ENCODE results near the gene CIROP. TPM values are rescaled to one million over a fixed set of nuclear protein-coding genes. Genes with fewer than 3 reads are reported as not detected.
A peak's percentile ranks its signal among the peaks of the same experiment; 100 is the strongest.

The CIROP gene
- total and polyA plus RNA-seq, 9 of the 15 experiments (the other 6 are each of a cell fraction or from before 2014, with no cell fraction given) = not detected

GRCh38 chr14:23153851-23154796 lies 49.3 kb upstream of the CIROP start (continued):
- TF ChIP-seq ZNF79 (CRISPR knock-in tag; IDR thresholded peaks at IDR 0.05; ENCODE audit: low read depth) = no peak
- no peak for TF ChIP-seq KLF10 (CRISPR knock-in tag; IDR thresholded peaks at IDR 0.05)
- TF ChIP-seq IRF9 (tag; IDR thresholded peaks at IDR 0.05) = 0 out of 2 replicates have a peak, but pooled peaks have one; percentile 15
- TF ChIP-seq POLR3A (IDR thresholded peaks at IDR 0.05; ENCODE audit: borderline replicate concordance, extremely low read depth, insufficient read depth, insufficient read length) = no peak
- no peak for TF ChIP-seq GABPB1 (CRISPR knock-in tag; IDR thresholded peaks at IDR 0.05)
- TF ChIP-seq ZNF512 (tag; IDR thresholded peaks at IDR 0.05) = peak; percentile 75
- no peak for TF ChIP-seq NCOA2 (IDR thresholded peaks at IDR 0.05; ENCODE audit: partially characterized antibody in 2 of 2)
- TF ChIP-seq ATF6 (CRISPR knock-in tag; IDR thresholded peaks at IDR 0.05) = no peak
- TF ChIP-seq CBX8 (IDR thresholded peaks at IDR 0.05; ENCODE audit: borderline replicate concordance, extremely low read depth, low read depth, low read length, poor library complexity, severe bottlenecking) = no peak
- no peak for TF ChIP-seq SRSF1 (IDR thresholded peaks at IDR 0.05; ENCODE audit: low read depth, low read length)
- TF ChIP-seq FOXJ2 (tag; IDR thresholded peaks at IDR 0.05) = no peak
- peak; percentile 76 for TF ChIP-seq EP400 (IDR thresholded peaks at IDR 0.05)
- peak; percentile 53 for TF ChIP-seq CBFA2T2 (conservative IDR thresholded peaks at IDR 0.05)
- no peak for TF ChIP-seq MECOM (CRISPR knock-in tag; IDR thresholded peaks at IDR 0.05)
- peak in 1 of 2 experiments; percentile 74; a peak in 2 of 4 replicates for TF ChIP-seq HDAC1 (IDR thresholded peaks at IDR 0.05)
- no peak for TF ChIP-seq U2AF2 (optimal IDR thresholded peaks at IDR 0.05; ENCODE audit: low read depth, low read length)
- no peak for TF ChIP-seq MAFG (tag; conservative IDR thresholded peaks at IDR 0.05)
- TF ChIP-seq ZNF707 (CRISPR knock-in tag; conservative IDR thresholded peaks at IDR 0.05) = no peak
- no peak for TF ChIP-seq DDX20 (tag; IDR thresholded peaks at IDR 0.05; ENCODE audit: low read depth)
- TF ChIP-seq BRD4 (IDR thresholded peaks at IDR 0.05) = no peak
- TF ChIP-seq ZBTB33 (CRISPR knock-in tag; IDR thresholded peaks at IDR 0.05) = no peak

Data from K562 (cell line).